ENCODE measurements around the gene OR5K4.
A peak's percentile ranks its signal among the peaks of the same experiment; 100 is the strongest.

OR5K4 gene, protein sequence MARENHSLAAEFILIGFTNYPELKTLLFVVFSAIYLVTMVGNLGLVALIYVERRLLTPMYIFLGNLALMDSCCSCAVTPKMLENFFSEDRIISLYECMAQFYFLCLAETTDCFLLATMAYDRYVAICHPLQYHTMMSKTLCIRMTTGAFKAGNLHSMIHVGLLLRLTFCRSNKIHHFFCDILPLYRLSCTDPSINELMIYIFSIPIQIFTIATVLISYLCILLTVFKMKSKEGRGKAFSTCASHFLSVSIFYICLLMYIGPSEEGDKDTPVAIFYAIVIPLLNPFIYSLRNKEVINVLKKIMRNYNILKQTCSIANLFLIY

DNA sequence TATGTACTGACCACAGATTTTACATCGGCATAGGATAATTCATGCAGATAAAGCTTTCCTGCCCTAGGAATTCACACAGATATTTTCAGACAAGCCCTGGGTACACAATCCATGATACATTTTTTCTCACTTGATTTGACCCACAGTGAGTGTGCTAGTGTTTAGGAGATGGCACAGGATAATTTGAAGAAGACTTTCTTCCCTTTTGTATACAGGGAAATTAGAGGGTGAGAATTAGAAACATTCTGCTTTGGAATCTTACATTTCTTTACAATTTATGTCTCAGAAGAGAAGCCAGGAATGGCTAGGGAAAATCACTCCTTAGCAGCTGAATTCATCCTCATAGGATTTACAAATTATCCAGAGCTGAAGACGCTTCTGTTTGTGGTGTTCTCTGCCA is at the start of gene OR5K4:
TSS of gene OR5K4 (plus strand) at position 301 of the 400 bp plus-strand sequence. CDS start at position 301, 0 bp downstream.
- no peak for DNase-seq (ENCODE audit: low read depth)

GRCh38 chr3:98322101-98322500 is 31.6 kb upstream of the OR5K4 start:
- no peak for DNase-seq (ENCODE audit: low read depth)

- no peak for DNase-seq (ENCODE audit: low read depth)
These were observed 31.0 kb upstream of the OR5K4 start for GRCh38 chr3:98322686-98323085.

GRCh38 chr3:98323425-98323824 is 30.2 kb upstream of the OR5K4 start:
- DNase-seq (ENCODE audit: low read depth): no peak

GRCh38 chr3:98325055-98325454 is 28.6 kb upstream of the OR5K4 start:
- no peak for DNase-seq (ENCODE audit: low read depth)

GRCh38 chr3:98326105-98326893 is 27.4 kb upstream of the OR5K4 start:
- DNase-seq (ENCODE audit: low read depth): no peak

- no peak for DNase-seq (ENCODE audit: low read depth)
These were observed 26.7 kb upstream of the OR5K4 start for GRCh38 chr3:98326945-98327344.

DNA sequence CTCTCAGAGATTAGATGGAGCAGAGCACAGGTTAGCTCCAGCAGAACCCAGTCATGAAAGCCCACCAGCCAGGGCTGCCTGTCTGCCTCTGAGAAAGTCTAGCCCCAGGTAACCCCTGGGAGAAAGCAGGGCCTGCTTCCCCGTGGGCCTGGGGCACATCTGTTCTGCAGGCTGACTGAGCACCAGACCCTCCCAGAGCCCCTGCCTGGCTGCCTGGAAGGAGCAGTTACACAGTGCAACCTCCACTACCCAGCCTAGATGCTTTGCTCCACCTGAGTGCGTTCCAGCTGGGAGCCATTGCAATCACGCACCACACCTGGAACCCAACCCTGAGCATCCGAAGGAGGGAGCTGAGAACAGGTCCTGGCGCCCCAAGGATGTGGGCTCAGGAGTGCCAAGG is 24.7 kb upstream of the OR5K4 start:
- no peak for DNase-seq (ENCODE audit: low read depth)

DNA sequence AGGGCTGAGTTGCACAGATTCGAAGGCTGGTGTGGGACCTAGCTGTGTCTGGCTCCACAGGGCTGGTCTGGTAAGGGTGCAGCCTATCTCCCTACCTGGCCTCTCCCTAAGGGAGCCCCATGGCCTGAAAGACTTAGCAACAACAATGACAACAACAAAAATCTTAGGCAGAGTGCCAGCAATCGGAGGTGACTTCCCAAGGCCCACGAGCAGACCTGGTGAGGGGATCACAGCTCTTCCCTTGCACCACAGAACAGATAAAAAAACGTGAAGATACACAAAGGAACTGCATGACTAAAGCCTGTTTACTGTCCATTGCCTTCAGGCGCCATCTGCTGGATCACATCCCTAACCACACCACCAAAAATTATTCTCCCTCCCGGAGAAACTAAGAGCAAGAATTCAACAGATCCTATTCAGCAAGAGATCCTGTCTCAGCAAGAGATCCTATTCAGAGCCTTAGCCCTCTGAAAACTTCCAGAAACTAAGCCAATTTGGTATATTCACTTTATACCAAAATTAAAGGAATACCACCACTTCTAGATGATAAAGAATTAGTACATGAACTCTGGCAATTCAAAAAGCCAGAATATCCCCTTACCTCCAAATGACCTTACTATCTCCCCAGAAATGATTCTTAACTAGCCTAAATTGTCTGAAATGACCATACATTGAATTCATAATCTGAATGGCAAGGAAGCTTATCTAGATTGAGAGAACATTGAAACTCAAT is 24.1 kb upstream of the OR5K4 start:
- DNase-seq (ENCODE audit: low read depth): peak; percentile 3

DNA sequence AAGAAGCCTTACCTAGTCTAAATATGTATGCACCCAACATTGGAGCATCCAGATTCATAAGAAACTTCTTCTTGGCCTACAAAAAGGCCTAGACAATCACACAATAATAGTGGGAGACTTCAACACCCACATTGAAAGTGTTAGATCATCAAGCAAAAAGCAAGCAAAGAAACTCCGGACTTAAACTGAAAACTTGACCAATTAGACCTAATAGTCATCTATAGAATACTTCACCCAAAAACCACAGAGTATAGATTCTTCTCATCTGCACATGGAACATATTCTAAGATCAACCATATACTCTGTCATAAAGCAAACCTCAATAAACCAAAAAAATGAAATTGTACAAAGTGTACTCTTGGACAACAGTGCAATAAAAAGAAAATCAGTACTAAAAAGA is 22.3 kb upstream of the OR5K4 start:
- no peak for DNase-seq (ENCODE audit: low read depth)

DNA sequence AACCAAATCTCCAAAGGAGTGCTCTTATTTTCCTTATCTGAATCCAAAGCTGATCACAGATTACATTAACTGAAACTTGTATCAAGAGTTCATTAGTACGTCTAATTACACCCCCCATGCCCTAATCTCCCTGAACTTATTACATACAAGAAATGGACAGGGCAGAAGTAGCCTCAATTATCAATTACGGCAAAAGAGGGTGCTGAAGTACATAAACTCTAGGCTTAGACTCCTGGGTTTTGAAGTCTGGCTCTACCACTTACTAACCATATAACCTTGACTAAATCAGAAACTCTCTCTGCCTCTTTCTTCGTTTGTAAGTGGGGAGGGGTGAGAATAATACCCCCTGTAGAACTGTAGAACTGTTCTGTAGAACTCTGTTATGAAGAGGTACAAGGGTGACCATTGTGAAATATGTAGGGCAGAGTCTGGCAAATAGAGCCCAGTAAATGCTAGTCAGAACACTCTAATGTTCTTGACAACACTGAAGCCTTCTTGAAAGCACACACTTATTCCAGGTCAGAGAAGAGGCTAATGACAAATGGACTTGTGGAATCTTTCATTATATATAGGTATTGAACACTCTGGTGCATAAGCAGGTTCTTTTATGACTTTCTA is 19.6 kb upstream of the OR5K4 start:
- no peak for DNase-seq (ENCODE audit: low read depth)

DNA sequence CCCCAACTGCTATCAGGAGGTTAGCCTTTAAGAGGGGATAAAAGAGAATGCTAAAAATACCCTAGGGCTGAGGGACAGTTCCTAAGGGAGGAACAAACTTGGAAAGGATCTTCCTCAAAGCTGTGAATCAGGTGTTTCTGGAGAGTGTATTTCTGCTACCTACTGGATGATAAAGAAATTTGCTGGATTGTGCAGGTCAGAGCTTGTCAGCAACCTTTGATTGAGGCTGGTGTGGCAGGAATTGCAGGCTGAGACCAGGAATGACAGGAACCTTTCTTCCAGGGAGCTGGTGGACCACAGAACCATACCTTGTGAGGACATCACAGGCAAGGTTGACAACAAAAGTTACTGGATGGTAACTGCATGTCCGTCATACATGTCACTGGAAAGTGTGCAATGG is 14.6 kb upstream of the OR5K4 start:
- no peak for DNase-seq (ENCODE audit: low read depth)

GRCh38 chr3:98341758-98342157 is 11.9 kb upstream of the OR5K4 start:
- no peak for DNase-seq (ENCODE audit: low read depth)

- DNase-seq (ENCODE audit: low read depth): no peak
These were observed 9.8 kb upstream of the OR5K4 start for GRCh38 chr3:98343647-98344507.

DNA sequence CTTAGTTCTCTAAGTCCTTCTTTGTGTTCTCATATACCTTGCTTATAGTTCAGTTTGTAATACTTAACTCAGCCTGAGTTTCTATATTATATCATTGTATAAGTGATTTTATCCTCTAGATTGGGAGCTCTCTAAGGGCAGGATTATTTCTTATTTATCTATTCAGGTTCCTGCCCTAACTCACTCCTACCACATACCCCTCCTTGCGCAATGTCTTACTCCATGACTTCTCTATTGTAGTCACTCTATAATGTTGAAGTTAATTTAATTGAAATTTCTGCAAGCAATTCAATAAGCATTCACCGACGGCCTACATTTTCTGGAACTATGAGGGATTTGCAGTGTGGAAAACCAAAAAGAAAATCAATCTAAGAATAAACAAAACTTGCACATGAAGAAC is 3.6 kb upstream of the OR5K4 start:
- DNase-seq (ENCODE audit: low read depth): no peak

GRCh38 chr3:98359250-98359649 is 5.6 kb downstream of the OR5K4 start:
- DNase-seq (ENCODE audit: low read depth): no peak

DNA sequence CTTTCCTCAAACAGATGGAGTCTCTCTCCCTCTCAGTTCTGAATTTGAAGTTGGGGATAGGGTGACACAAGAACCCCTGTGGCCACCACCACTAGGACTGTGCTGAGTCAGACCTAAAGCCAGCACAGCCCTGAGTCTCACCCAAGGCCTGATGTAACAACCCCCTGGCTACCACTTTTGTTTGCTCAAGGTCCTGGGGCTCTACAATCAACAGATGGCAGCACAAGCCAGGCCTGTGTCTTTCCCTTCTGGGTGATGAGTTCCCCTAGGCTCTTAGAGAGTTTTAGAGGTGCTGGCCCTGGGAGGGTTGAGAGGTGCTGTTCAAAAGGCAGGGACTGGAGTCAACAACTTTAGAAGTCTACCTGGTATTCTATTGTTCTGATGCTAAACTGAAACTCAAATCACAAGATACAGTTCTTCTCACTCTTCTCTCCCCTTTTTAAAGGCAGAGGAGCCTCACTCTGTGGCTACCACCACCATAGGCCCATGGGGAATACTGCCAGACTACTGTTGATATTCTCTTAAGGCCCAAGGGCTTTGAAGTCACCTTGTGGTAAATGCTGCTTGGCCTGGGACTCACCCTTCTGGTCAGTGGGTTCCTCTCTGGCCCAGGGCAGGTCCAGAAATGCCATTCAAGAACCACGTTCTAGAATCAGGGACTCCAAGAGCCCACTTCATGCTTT is 6.5 kb downstream of the OR5K4 start:
- no peak for DNase-seq (ENCODE audit: low read depth)

DNA sequence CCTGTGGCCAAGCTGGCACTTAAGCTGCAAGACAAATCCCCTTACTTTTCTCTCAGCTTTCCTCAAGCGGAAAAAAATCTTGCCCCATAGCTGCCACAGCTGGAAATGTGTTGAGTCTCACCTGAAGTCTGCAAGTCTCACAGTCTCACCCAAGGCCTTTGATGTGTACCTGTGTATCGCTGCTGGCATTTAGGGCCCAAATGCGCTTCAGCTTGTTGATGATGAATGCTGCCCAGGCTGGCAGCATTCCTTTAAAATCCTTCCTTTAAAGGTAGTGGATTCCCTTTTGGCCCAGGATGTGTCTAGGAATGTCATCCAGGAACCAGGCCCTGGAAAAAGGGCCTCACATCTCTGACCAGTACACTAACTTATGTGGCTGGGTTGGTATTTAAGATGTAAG is 7.0 kb downstream of the OR5K4 start:
- DNase-seq (ENCODE audit: low read depth): no peak

DNA sequence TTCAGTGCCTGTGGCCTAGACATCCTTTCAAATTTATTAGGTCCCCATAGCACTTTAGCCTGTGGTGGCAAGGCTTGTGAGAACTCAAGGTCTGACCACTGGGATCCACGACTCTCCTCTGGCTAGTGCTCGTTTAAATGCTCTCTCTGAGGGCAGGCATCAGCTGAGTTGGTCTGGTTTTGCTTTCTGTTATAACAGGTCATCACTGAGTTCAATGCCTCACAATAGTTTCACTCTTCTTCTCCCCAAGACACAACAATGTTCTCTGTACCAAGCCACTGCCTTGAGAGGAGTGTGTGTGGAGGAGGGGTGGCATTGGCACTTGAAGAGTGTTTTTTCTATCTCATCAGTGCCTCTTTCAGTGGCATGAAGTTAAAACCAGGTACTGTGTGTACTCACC is 7.6 kb downstream of the OR5K4 start:
- no peak for DNase-seq (ENCODE audit: low read depth)

- DNase-seq (ENCODE audit: low read depth): no peak
These were observed 14.0 kb downstream of the OR5K4 start for GRCh38 chr3:98367464-98368246.

Measured in T-helper 22 cell (primary cell).